CD14-positive monocyte (primary cell): Measurements from ENCODE around the gene NTN5. TPM values are rescaled to one million over a fixed set of nuclear protein-coding genes. Genes with fewer than 3 reads are reported as not detected.

Source experiments
- DNase-seq, 3 donors: peaks; one replicate each; pipeline ENCODE4 v3.0.0-alpha.2; 2011 to 2022
- H2AFZ ChIP-seq: 2 replicates; pipeline ENCODE4 v1.6.0; 2012; ENCODE audit warnings: mild to moderate bottlenecking, low read depth, low read length, inconsistent platforms; ENCODE audit not compliant: insufficient read depth, poor library complexity, severe bottlenecking
- H3K27ac ChIP-seq, 2 donors: 1 replicate in 1 of 2; 2 replicates in 1 of 2; pipeline ENCODE4 v1.5.1; 2012 to 2013; ENCODE audit warnings: low read length in 2 of 2, control low read depth in 1 of 2, inconsistent platforms in 1 of 2, low read depth in 1 of 2, mild to moderate bottlenecking in 1 of 2
- H3K27me3 ChIP-seq, 2 donors: one replicate each; pipeline versions ENCODE4 v1.6.0 to v1.6.1; 2011 to 2013; ENCODE audit warnings: low read length in 2 of 2; ENCODE audit not compliant: control insufficient read depth in 2 of 2, insufficient read depth in 2 of 2
- H3K36me3 ChIP-seq, 2 donors: replicated peaks in 1 of 2; 1 replicate in 1 of 2; 2 replicates in 1 of 2; pipeline versions ENCODE4 v1.5.1 to v1.6.1; 2012 to 2013; ENCODE audit warnings: low read length in 2 of 2, control low read depth in 1 of 2, inconsistent platforms in 1 of 2, mild to moderate bottlenecking in 1 of 2; ENCODE audit not compliant: insufficient read depth in 2 of 2, control insufficient read depth in 1 of 2
- H3K4me1 ChIP-seq, 2 donors: 1 replicate in 1 of 2; 2 replicates in 1 of 2; pipeline versions ENCODE4 v1.5.1 to v1.6.1; 2012 to 2013; ENCODE audit warnings: low read length in 2 of 2, control low read depth in 1 of 2, inconsistent platforms in 1 of 2, mild to moderate bottlenecking in 1 of 2, moderate library complexity in 1 of 2; ENCODE audit not compliant: insufficient read depth in 2 of 2, control insufficient read depth in 1 of 2
- H3K4me2 ChIP-seq: replicated peaks from 2 replicates; pipeline ENCODE3; 2012; ENCODE audit warnings: low read length, moderate library complexity, mild to moderate bottlenecking; ENCODE audit not compliant: poor library complexity, severe bottlenecking; ENCODE audit errors: extremely low read depth
- H3K4me3 ChIP-seq, 3 experiments: fragments of 200-600 bp in 1 of 3; sonication (generic) in 1 of 3; replicated peaks in 1 of 3; 1 replicate in 2 of 3; 2 replicates in 1 of 3; pipeline ENCODE4 v1.5.1; 2011 to 2013; ENCODE audit warnings: low read length in 3 of 3, mild to moderate bottlenecking in 3 of 3, control low read depth in 2 of 3, low read depth in 2 of 3, inconsistent platforms in 1 of 3, moderate library complexity in 1 of 3
- H3K79me2 ChIP-seq: 2 replicates; pipeline ENCODE4 v1.6.0; 2012; ENCODE audit warnings: mild to moderate bottlenecking, control low read depth, inconsistent platforms, low read length, moderate library complexity; ENCODE audit not compliant: insufficient read depth
- H3K9ac ChIP-seq: 2 replicates; pipeline ENCODE4 v1.6.0; 2017; ENCODE audit warnings: low read length, mild to moderate bottlenecking; ENCODE audit not compliant: insufficient read depth, poor library complexity, severe bottlenecking
- H3K9me3 ChIP-seq, 2 donors: replicated peaks in 1 of 2; 1 replicate in 1 of 2; 2 replicates in 1 of 2; pipeline versions ENCODE4 v1.5.1 to v1.6.1; 2012 to 2013; ENCODE audit warnings: low read length in 2 of 2, control low read depth in 1 of 2; ENCODE audit not compliant: control insufficient read depth in 1 of 2, insufficient read depth in 1 of 2
- H4K20me1 ChIP-seq: 2 replicates; pipeline ENCODE4 v1.6.0; 2012; ENCODE audit warnings: mild to moderate bottlenecking, low read length, control low read depth, moderate library complexity; ENCODE audit not compliant: insufficient read depth
- H3K27ac Mint-ChIP-seq, 7 donors: one replicate each; pipeline ENCODE4 v1.8.0; 2020; ENCODE audit warnings: mild to moderate bottlenecking in 7 of 7, mixed read lengths in 7 of 7, moderate library complexity in 6 of 7, inconsistent platforms in 2 of 7
- H3K27me3 Mint-ChIP-seq, 3 donors: one replicate each; pipeline ENCODE4 v1.8.0; 2021 to 2022; ENCODE audit warnings: low read depth in 3 of 3, mild to moderate bottlenecking in 3 of 3, mixed read lengths in 3 of 3, moderate library complexity in 3 of 3, inconsistent platforms in 1 of 3
- H3K36me3 Mint-ChIP-seq, 2 donors: one replicate each; pipeline ENCODE4 v1.8.0; 2020; ENCODE audit warnings: mixed read lengths in 2 of 2, inconsistent platforms in 1 of 2, mild to moderate bottlenecking in 1 of 2
- H3K4me1 Mint-ChIP-seq: one replicate; pipeline ENCODE4 v1.8.0; 2020; ENCODE audit warnings: mild to moderate bottlenecking, mixed read lengths
- H3K4me3 Mint-ChIP-seq, 2 donors: one replicate each; pipeline ENCODE4 v1.8.0; 2020; ENCODE audit warnings: mild to moderate bottlenecking in 2 of 2, mixed read lengths in 2 of 2, moderate library complexity in 1 of 2
- H3K9me3 Mint-ChIP-seq, 7 donors: one replicate each; pipeline ENCODE4 v1.8.0; 2020 to 2022; ENCODE audit warnings: mixed read lengths in 7 of 7, mild to moderate bottlenecking in 6 of 7, moderate library complexity in 6 of 7, inconsistent platforms in 2 of 7
- CTCF ChIP-seq: fragments of 200-600 bp; IDR thresholded peaks from one replicate; pipeline ENCODE4 v1.8.0; 2022; ENCODE audit warnings: antibody characterized with exemption, mild to moderate bottlenecking
- WGBS: methylation state at CpG from one replicate; pipeline ENCODE4 v1.1.5; 2013; ENCODE audit warnings: missing lambda C conversion rate; ENCODE audit not compliant: insufficient coverage; 5-methylcytosine and 5-hydroxymethylcytosine counted together
- intact Hi-C, 2 donors: fragments of 100-400 bp; cut with micrococcal nuclease; formaldehyde crosslinking; loops; one replicate each; pipeline versions ENCODE4 v1.15.0 to v1.15.1; 2023
- polyA plus RNA-seq, 3 donors: library from polyadenylated mRNA; depleted of rRNA in 1 of 3; unstranded in 2 of 3; stranded (reverse) in 1 of 3; fragments of 300-500 nt in 2 of 3; fragments of >200 nt in 1 of 3; fragmentation: Illumina TruSeq in 2 of 3; gene quantifications; 1 replicate in 2 of 3; 2 replicates in 1 of 3; pipeline ENCODE4 v1.2.3, GENCODE V29; 2012 to 2021

NTN5 gene
- polyA plus RNA-seq, 3 donors = 0.44 TPM; not detected in 2

GRCh38 chr19:48639483-48640375 is 33.1 kb downstream of the NTN5 start:
- 91% methylated on average over 16 of the region's 33 CpGs for WGBS
- H4K20me1 ChIP-seq = peaks cover 4% of the 10 kb centered on the region
- no peak overlapping the region for H3K9ac ChIP-seq
- peaks cover 0 to 3% (median 2%) of the 10 kb centered on the region in 7 donors for H3K9me3 Mint-ChIP-seq
- H3K27me3 Mint-ChIP-seq = peaks cover 3 to 12% (median 11%) of the 10 kb centered on the region in 3 donors
- peaks cover 24 to 54% of the 10 kb centered on the region in 2 donors for H3K4me1 ChIP-seq
- peaks cover 34% of the 10 kb centered on the region for H3K4me1 Mint-ChIP-seq
- H3K27me3 ChIP-seq = no peaks in the 10 kb centered on the region
- H3K4me3 ChIP-seq = no peak overlapping the region
- intact Hi-C loops = loop anchor here (5.0 to 10.0 kb wide), 6 partner anchors 38 to 328 kb away; partner anchors contain the start of genes FTL (in 2 of the 2), EMP3 (in 1 of the 2), HSD17B14 (in 1 of the 2) and MAMSTR (in 1 of the 2)
- no peak overlapping the region for H3K4me2 ChIP-seq
- peak overlapping the region; percentile 95 to 96 for H3K27ac ChIP-seq
- peak overlapping the region; percentile 59 to 73 for H3K4me3 Mint-ChIP-seq
- H3K27ac Mint-ChIP-seq = peak overlapping the region in 6 of 7 donors; percentile 53 to 99 (median 97)
- no peaks in the 10 kb centered on the region for H3K36me3 ChIP-seq
- peaks cover 3 to 5% of the 10 kb centered on the region in 2 donors for H3K36me3 Mint-ChIP-seq
- no peak overlapping the region for H2AFZ ChIP-seq
- TF ChIP-seq CTCF = no peak
- no peaks in the 10 kb centered on the region for H3K9me3 ChIP-seq
- DNase-seq = peak in 1 of 3 donors; percentile 16
- peaks cover 27% of the 10 kb centered on the region for H3K79me2 ChIP-seq

GRCh38 chr19:48638831-48639381 is 33.9 kb downstream of the NTN5 start:
- Histone ChIP-seq H4K20me1 (peaks cover 7% of the 10 kb centered on the region), H3K4me1 (peaks cover 32 to 59% of the 10 kb centered on the region in 2 donors), H3K4me3 (peak overlapping the region; percentile 70 to 86 (median 84)), H3K36me3 (no peaks in the 10 kb centered on the region), H3K79me2 (peaks cover 32% of the 10 kb centered on the region), H3K9me3 (no peaks in the 10 kb centered on the region), H3K4me2 (peak overlapping the region; percentile 93), H3K27me3 (no peaks in the 10 kb centered on the region), H2AFZ (peak overlapping the region; percentile 77), H3K27ac (peak overlapping the region; percentile 95 to 96), H3K9ac (peak overlapping the region; percentile 84)
- Mint-ChIP-seq H3K9me3 (peaks cover 0 to 3% (median 1%) of the 10 kb centered on the region in 7 donors), H3K27ac (peak overlapping the region; percentile 96 to 99 (median 99)), H3K27me3 (peaks cover 3 to 11% (median 9%) of the 10 kb centered on the region in 3 donors), H3K36me3 (peaks cover 3 to 5% of the 10 kb centered on the region in 2 donors), H3K4me3 (peak overlapping the region; percentile 98 to 99), H3K4me1 (peaks cover 35% of the 10 kb centered on the region)
- intact Hi-C loops = loop anchor here (5.0 to 10.0 kb wide), 3 partner anchors 314 to 328 kb away; partner anchors contain the start of genes FTL (in 2 of the 2) and EMP3 (in 1 of the 2)
- DNase-seq = no peak
- 100% methylated on average over 10 of the region's 16 CpGs for WGBS
- no peak for TF ChIP-seq CTCF
